NCI-H1105 treated with DMSO at 0.1 percent for 48 hours (cell line): ENCODE data around the gene MAP6.
"Not testable (repeated sequence)": the region's sequence is repeated elsewhere in the genome, so short reads cannot be mapped to it uniquely, and the experiment has no call there.

ENCODE experiments used
- DNase-seq: peaks from one replicate; lab custom pipeline; 2025; lab: John Stamatoyannopoulos, UW

Gene MAP6

DNA sequence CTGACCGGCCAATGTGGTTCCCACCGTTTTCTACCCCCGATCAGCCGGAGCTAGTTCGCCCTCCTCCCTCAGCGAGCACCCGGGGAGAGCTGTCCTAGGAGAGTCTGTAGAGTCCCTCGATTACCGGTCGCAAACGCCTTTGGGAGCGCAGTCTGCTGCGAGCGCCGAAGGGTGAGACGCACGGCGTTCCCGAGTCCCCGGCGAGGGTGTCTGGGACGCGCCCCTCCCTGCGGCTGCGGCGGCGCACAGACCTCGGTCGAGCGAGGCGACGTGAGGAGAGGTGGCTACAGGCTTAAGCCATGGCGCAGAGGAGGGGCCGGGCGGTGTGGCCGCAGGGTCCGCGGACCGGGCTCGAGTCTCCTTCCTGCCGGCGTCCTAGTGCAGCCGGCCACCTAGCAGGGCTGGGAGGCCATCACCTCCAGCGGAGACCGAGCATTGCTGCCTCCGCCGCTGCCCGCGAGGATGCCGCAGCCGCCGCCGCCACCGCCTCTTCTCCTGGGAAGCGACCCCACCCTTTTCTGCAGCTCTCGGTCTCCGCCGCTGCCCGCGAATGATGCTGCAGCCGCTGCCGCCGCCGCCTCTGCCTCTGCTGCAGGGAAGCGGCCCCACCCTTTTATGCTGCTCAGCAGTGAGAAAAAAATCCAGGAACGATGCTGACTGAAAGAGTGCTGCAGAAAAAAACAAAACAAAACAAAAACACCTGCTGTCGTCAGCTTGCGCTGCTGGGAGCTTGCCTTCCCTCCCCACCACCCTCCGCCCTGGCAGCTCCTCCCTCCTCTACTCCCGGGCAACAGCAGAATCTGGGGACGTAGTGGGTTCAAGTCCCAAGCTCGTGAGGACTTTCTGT is at the start of gene MAP6:
Gene MAP6, minus strand, starts transcription at position 588 of the 847 bp plus-strand sequence. CDS start 669 bp downstream, outside the sequence.
- peak; percentile 83 for DNase-seq

DNA sequence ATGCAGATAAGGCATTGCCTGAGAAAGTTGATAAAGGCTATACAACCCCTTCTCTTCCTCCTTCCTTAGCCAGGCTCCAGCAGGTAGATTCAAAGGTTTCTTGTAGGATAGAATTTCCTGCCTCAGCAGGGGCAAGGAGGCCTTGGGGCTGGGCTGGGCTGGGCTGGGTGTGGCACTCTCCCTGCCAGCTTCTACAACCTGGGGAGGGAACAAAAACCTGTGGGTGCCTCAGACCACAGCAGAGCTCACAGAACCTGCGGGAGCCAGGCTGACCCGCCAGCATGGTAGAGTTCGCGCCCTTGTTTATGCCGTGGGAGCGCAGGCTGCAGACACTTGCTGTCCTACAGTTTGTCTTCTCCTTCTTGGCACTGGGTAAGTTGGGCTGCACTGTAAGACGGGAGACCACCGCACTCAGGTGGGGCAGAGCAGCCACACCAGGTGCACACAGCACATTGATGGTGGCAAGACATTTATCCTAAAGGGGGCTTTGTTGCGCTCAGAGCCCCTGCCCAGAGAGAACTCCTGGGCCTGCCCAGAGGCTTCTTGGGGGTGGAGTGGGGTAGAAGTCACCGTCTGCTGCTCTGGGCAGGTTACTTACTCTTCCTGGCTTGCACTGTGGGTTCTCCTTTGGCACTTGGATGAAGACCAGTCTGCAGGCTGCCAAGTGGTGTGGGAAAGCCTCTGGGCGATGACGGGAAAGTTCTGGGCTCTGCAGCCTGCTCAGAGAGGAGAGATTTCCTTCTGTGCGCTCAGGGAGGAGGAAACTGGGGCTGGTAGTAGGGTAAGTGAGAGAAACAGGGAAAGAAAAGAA is 49.0 kb upstream of the MAP6 start, which contains the start of gene MOGAT2:
Gene MOGAT2, plus strand, starts transcription at position 231 of the 811 bp plus-strand sequence. Its CDS starts 51 bp downstream, at position 282.
- no peak for DNase-seq

DNA sequence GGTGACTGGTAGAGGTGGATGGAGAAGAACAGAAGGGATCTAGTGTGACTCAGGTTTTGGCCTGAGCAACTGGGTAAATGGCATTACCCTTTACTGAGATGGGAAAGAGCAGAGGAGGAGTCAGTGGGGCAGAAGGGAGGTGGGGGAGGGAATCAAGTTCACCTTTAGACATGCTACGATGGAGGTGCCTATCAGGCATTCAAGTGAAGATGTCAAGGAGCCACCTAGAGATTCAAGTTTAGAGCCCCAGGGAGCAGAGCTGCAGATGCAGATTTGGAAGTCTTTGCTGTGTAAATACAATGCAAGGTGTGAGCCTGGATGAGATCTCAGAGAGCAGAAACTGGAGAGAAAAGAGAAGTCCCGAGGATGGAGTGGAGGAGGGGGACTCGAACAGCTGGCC is 47.8 kb upstream of the MAP6 start:
- no peak for DNase-seq

DNA sequence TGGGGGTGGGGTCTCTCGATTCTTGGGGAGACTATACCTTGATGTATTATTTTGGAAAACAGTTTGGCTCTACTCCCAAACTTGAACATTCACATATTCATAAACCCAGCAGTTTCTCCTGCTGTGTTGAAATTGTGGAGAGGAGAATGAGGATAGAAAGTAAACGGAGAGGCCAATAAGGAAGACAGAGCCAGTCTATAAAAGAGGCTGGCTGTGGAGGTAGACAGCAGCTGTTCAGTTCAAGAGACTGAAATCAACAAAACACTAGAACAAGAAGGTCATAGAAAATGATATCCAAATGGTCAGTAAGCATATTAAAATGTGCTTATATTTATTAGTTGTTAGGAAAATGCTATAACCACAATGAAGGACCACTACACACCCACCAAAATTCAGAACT is 46.9 kb upstream of the MAP6 start:
- no peak for DNase-seq

DNA sequence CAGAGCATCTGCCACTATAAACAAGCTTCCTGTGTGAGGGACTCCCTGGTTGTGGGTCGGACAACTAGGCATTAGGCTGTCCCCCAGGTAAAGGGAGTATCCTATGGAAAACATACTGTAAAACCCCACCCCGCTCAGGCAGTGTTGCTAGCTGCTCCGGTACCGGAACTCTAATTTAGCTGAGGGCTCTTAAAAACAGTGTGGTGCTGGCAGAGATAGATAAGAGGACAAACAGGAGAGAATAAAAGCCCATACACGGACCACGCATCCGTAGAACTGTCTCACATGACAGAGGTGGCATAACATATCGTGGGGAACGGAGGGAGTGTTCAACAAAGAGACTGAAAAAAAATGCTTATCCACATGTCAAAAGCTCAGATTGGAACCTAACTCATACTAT is 45.4 kb upstream of the MAP6 start:
- no peak for DNase-seq

DNA sequence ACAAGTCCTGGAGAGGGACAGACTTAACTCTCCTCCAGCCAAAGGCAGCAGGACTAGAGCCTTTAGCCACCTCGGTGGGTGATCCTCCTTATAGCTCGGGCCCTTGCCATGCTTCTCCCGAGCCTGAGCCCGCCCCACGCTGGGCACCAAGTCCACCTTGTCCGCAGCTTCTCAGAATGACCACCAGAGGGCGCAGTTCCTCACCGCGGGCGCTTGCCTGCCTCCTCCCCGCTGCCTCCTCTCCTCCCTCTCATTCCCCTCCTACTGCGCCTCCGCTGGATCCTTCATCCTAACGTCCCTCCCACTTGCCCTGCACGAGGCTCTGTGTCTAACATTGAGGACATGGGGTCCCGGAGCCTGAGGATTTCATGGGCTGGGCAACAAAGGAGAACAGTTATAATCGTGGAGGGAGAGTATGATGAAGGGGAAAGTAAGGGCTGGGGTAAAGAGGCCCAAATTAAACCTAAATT is 37.5 kb upstream of the MAP6 start:
- DNase-seq = peak; percentile 84

DNA sequence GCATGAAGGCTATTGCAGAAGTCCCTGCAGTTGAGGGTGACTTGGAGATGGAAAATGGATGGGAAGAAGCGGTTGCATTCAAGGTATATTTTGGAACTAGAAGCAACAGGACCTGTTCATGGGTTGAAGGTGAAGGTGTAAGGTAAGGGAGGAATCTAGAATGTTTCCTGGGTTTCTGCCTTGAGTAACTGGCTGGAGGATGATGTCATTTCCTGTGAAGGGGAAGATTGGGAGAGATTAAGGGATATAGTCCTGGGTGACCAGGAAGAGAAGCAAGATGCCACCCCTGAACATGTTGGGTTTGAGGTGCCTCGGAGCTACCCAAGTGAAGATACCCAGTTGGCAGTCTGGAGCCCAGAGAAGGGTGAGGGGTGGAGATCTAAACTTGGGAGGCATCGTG is 36.7 kb upstream of the MAP6 start:
- no peak for DNase-seq

DNA sequence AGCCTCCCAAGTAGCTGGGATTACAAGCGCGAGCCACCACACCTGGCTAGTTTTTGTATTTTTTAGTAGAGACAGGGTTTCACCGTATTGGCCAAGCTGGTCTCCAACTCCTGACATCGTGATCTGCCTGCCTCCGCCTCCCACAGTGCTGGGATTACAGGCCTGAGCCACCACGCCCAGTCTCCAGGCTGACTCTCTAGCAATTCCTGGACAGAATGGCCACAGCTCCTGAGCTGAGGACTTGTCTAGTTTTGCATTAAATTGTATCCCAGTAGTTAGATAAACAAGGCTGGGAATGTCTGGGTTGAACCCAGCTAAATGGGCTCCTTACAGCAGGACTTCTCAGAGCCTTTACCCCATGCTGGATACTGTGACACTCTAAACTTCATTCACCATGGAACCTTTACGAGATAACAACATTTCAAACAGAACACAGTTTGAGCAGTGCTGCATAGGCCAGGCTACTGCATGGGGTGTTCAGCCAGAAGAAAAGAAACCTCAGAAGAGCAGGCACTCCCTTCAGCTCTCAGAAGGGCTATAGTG is 34.9 kb upstream of the MAP6 start:
- DNase-seq = no peak

DNA sequence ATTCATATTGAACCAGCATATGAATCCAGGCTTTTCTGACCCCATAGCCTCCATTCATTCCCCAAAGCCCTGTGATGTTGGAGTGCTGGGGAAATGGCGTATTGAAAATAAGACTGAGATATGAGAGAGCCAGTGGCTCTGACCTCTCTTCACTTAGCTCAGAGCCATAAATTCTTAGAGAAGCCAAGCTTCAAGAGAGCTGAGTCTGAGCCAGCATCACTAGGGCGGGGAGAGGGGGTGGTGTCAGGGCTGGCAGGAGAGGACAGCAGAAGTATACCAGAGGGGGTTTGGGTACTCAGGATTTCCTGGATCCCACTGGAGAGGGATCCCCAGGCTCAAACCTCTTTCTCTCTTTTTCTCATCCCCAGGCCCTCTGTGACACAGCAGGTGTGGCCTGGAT is 32.1 kb upstream of the MAP6 start:
- DNase-seq = no peak

DNA sequence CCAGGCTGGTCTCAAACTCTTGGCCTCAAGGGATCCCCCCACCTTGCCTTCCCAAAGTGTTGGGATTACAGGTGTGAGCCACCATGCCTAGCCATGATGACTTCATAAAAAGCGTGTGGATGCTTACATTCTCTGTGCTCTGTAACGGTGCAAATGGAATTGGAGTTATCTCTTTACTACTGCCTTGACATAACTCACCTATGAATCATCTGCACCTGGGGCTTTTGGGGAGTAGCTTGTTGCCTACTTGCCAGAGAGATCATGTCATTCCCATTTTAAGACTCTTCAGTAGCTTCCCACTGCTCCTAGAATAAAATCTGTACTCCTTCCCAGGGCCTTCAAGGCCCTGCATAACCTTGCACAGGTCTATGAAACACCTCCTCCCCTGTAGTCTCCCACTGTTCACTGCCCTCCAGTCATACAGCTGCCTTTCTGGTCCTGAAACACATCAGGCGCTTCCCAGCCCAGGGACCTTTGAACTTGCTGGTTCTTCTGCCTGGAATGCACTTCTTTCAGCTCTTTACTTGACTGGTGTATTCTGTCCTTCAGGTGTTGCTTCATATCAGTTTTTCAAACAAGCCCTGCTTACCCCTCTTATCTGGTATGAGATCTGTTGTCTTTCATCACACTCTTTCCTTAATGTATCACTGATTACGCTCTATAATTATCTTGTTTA is 29.2 kb upstream of the MAP6 start:
- no peak for DNase-seq

DNA sequence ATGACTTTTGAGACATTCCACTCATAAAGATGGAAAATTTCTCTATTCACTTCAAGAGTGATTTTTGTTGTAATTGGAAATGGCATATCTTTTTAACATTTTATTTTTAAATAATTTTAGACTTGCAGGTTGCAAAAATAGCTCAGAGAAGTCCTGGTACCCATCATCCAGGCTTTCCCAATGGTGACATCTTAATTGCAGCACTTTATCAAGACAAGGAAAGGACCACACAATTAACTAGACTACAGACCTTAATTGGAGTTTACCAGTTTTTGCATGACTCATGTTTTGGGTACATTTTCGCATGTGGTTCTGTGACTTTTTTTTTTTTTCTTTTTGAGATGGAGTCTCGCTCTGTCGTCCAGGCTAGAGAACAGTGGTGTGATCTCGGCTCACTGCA is 23.0 kb upstream of the MAP6 start:
- DNase-seq = no peak

DNA sequence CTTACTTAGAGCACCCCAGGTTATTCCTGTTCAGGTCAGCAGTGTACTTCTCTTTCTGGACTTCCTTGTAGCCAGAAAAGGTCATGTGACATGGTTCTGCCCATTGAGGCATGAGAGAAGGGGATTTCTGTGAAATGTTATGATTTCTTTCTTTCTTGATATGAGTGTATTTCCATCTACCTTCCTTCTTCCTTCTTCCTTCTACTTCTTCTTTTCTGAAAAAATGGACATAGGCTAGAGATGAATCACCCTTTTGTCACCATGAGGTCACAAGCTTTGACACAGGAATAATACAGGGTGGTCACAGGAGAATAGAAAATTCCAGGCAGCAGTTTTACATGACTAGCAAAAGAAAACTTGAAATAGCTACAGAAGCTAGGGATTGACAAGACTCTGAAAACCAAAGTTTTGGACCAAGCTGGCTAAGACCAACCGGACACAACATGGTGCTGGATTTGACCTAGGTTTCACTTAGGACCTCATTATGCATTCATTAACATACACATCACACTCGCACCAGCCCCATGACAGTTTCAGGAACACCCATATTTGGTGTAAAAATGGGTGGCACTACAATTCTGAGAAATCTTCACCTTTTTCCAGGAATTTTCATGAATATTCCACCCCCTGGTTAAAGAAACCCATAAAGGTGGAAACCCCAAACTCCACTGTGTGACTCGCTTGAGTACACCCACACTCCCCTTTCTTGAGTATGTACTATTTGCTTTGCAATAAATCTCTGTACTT is 21.2 kb upstream of the MAP6 start:
- no peak for DNase-seq

DNA sequence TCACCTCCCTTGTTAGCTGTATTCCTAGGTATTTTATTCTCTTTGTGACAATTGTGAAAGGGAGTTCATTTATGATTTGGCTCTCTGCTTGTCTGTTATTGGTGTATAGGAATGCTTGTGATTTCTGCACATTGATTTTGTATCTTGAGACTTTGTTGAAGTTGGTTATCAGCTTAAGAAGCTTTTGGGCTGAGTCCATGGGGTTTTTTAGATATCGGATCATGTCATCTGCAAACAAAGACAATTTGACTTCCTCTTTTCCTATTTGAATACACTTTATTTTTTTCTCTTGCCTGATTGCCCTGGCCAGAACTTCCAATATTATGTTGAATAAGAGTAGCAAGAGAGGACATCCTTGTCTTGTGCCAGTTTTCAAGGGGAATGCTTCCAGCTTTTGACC is 15.0 kb upstream of the MAP6 start:
- DNase-seq = not testable (repeated sequence)

DNA sequence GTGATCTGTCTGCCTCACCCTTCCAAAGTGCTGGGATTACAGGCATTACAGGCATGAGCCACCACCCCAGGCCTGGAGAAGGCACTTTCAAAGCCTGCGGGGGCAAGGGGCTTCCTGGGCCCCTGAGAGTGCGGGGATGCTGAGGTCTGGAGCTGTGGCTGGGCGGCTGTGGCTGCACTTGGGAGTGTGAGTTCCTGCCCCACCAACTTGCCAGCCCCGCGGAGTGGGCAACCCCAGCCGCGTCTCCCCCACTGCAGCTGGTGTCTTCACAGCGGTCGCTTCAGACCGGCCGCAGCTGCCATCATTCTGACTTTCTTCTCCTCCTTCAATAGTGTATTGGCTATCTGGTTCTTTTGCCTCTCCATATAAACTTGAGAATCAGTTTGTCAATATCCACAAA is 10.7 kb upstream of the MAP6 start:
- DNase-seq = no peak

DNA sequence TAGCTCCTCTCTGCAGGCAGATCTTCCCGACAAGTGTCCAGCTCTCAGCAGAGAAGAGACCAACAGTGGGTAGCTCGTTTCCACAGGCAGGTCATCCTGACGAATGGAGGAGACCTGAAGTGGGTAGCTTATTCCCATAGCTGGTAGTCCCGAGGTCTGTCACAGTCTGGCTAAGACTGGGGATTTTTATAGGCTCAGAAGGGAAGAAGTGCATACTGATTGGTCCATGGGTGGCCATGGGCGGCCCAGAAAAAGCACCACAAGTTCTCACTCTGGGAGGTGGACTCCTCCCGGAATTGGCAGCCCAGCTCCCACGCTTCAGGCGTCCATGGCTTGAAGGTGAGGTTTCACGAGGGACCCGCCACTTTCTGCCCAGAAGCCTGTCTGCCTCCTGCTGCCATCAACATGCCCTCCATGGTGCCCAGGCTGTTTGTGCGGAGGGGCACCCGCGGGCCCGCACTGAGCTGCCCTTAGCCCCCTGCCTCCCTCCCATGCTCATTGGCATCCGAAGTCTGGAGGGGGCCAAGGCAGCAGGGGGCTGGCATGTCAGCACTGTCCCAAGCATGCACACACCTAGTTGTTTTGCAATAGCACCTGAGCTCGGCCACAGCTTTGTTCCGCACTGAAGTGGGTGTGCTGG is 9.9 kb upstream of the MAP6 start:
- DNase-seq = no peak

DNA sequence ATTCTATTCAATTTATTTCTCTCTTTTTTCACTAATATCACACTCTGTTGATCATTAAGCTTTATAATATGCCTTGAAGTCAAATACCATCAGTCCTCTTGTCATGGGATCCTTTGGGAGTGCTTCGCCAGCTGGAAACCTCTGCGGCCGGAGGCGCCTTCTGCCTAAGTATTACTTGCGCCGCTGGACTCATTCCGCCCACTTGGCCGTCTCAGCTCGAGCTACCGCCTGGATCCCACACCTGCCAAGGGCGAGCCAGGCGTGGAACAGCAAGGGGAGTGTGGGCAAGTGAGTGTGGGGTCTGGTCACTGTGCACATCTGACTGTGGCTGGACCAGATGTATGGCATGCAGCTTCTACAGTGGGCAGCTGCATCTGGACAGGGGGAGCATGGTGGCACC is 9.1 kb upstream of the MAP6 start:
- no peak for DNase-seq

DNA sequence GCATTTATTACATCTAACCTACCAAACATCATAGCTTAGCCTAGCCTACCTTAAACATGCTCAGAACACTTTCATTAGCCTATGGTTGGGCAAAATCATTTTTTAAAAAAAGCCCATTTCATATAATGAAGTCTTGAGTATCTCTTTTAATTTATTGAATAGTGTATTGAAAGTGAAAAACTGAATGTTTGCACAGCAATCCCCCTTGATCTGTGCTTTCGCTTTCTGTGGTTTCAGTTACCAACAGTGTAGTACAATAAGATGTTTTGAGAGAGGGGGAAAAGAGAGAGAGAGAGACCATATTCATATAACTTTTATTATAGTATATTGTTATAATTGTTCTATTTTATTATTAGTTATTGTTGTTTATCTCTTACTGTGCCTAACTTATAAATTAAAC is 8.4 kb upstream of the MAP6 start:
- DNase-seq = no peak

DNA sequence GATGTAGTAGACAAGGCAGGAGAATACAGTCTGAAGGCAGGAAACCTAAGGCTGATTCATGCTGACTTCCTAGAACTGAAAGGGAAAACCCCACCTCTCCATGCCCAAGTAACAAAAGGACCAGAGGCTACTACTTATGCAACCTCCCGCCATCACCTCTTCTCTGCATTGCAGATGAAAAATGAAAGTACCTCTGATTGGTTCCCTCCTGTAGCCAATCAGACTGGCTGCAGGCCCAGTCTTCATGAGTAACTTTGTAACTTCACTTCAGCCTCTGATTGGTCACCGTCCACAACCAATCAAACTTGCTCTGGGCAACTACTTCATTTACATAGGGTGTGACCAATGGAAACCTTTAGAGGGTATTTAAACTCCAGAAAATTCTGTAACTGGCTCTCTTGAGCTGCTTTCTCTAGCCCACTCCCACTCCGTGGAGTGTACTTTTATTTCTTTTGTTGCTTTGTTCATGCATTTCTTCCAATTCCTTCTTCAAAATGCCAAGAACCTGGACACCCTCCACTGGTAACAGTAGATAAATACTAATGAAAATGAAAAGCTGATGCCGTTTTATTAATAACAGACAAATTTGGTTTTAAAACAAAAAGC is 5.2 kb upstream of the MAP6 start:
- no peak for DNase-seq

DNA sequence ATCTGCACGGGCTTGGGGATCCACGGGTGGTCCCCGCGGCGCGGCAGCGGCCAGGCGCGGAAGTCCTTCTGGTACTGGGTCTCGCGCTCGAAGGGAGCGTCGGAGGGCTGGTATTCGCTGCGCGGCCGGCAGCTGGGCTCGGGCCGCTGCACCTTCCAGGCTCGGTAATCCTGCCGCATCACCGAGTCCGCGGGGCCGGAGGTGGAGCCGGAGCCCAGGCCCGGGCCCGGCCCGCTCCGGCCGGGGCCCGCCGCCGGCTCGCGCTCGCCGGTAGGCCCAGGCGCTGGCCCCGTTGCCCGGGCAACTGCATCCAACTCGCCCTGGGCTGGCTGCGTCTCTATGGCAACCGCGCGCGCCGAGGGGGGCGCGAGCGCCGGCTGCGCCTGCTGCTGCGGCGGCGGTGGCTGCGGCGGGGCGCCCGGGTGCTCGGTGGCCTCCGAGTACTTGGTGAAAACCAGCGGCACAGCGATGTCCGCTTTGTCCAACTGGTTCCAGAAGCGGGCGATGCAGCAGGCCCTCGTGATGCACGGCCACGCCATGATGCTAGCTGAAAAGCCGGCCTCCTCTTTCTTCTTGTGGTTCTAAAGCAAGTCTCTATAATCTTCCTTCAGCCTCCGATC is 897 bp downstream of the MAP6 start:
- peak; percentile 77 for DNase-seq

DNA sequence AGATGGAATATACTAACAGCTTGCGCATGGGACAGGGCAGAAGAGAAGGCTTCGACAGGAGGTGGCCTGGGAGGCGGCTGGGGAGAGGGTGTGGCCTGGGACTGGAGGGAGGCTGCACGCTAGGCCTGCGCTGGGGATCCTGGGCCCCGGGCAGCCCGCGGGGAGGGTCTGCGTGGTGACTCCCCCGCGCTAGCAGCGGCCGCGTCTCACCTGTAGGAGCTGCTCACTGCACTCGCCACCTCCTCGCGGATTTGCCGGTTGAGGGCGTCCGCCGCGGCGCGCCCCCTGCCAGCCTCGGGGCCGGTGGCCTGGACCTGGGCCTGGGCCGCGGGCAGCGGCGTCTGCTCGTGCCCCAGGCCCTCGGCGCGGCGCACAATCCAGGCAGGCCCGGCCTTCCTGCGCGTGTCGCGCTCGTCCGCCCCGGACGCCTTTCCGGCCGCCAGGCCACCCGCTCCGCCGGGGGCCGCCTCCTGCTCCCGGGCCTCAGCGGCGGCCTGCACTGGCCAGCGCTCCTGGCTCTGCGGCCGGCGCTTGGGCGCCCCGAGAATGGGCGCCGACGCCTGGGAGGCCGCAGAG is 1.5 kb downstream of the MAP6 start:
- DNase-seq = peak; percentile 54
